ENCODE data around the gene CFAP43. TPM values are rescaled to one million over a fixed set of nuclear protein-coding genes. Genes with fewer than 3 reads are reported as not detected.

CFAP43 gene
- total and polyA plus RNA-seq, 10 of the 15 experiments (the other 5 are each of a cell fraction or from before 2014, with no cell fraction given): 0.06 to 0.14 (median 0.10) TPM; not detected in 5

DNA sequence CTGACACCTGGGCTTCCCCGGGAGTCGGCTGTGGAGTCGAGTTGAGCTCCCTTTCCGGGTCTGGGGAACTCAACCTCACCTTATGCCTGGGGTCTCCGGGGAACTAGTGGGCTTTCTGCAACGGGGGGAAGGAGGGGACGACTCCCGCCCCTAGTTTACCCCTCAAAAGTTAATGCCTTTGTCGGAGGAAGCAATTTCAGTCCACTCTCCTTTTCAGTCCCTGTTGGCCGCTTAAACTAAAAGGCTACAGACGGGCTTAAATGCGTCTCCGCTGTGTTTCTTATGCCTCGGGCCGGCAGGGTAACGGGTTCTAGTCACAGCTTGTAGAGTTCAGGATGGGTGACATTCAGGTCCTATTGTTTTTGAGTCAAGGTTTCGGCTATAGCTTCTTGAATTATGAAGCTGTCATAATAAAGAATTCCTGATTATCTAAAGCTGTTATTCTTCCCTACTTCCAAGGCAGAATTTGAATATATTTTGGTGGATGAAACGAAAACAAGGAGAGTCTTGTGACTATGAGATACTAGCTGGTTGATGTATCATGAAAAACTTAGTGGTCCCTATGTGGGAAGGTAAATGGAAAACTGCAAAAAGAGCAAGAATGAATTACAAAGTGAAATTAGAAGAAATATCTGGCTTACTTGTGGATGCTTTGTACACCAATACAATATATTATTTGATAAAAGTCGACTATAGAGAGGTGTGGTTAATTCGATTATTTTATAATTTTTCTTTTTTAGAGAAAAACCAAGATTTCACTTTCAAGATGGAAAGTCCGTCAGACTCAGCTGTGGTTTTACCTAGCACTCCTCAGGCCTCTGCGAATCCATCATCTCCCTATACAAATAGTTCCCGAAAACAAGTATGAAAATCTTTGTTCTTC lies 109.7 kb downstream of the CFAP43 start:
- Histone ChIP-seq H4K20me1 (ENCODE audit: control insufficient read depth, insufficient read depth) (no peaks in the 10 kb centered on the region), H3K36me3 (ENCODE audit: control insufficient read depth in 2 of 2, insufficient read depth in 2 of 2, low read length in 1 of 2) (no peaks in the 10 kb centered on the region), H3K27ac (ENCODE audit: control insufficient read depth, insufficient read depth) (peak overlapping the region; percentile 94), H3K79me2 (ENCODE audit: control insufficient read depth, insufficient read depth, low read length) (peaks cover 8% of the 10 kb centered on the region; the same call in 1 of the 2 replicates), H2AFZ (ENCODE audit: control insufficient read depth, low read depth, low read length) (peak overlapping the region; percentile 80), H3K27me3 (replicated peaks in 1 of 2; ENCODE audit: control insufficient read depth in 2 of 2, insufficient read depth in 2 of 2, low read length in 1 of 2) (no peaks in the 10 kb centered on the region), H3K9ac (ENCODE audit: control insufficient read depth, insufficient read depth, low read length) (peak overlapping the region; percentile 96), H3K4me3 (peak overlapping the region; percentile 98), H3K4me2 (ENCODE audit: control insufficient read depth, insufficient read depth) (peak overlapping the region; percentile 78), H3K9me3 (replicated peaks; ENCODE audit: control insufficient read depth, insufficient read depth, low read length) (no peaks in the 10 kb centered on the region), H3K4me1 (ENCODE audit: control insufficient read depth, insufficient read depth, low read length) (peaks cover 11% of the 10 kb centered on the region; the same call in 1 of the 2 replicates)
- intact Hi-C loops (cut with micrococcal nuclease; ENCODE audit: unreplicated experiment): loop anchor here (5.0 to 10.0 kb wide), 5 partner anchors 140 to 428 kb away; partner anchors contain the start of genes CFAP58, GSTO2 and STN1
- WGBS (ENCODE audit: insufficient coverage, insufficient replicate concordance, low lambda C conversion rate, missing lambda C conversion rate): 10% methylated on average over 23 of the region's 23 CpGs
- ChIA-PET POLR2A (interaction anchor here (1.0 to 4.3 kb wide), 15 partner anchors 10 to 431 kb away, joined by 3 to 36 read pairs (median 7); partner anchors contain the start of genes GSTO1 and ITPRIP), CTCF (interaction anchor here (0.7 to 9.4 kb wide), 36 partner anchors 9 to 669 kb away, joined by 3 to 151 read pairs (median 5); no protein-coding TSS in a partner anchor), RAD21 (ENCODE audit: unreplicated experiment) (interaction anchor here (0.7 to 6.2 kb wide), 32 partner anchors 9 to 345 kb away, joined by 3 to 46 read pairs (median 5); partner anchors contain the start of gene STN1), SMC1A (ENCODE audit: uncharacterized antibody, unreplicated experiment) (interaction anchor here (0.6 to 6.3 kb wide), 44 partner anchors 10 to 426 kb away, joined by 3 to 58 read pairs (median 5); partner anchors contain the start of gene SLK)
- peak; percentile 74 for FAIRE-seq
- ATAC-seq: peak; percentile 7
- DNase-seq (ENCODE audit: low read depth, low spot score): no peak
- TSS peak; percentile 85 for BruUV-seq (replicated peaks)
- in situ Hi-C loops (cut with MboI): loop anchor here (5.0 kb wide), 1 partner anchor 155 kb away; the partner anchor contains the start of gene SLK
- TF ChIP-seq, protein P1, sequence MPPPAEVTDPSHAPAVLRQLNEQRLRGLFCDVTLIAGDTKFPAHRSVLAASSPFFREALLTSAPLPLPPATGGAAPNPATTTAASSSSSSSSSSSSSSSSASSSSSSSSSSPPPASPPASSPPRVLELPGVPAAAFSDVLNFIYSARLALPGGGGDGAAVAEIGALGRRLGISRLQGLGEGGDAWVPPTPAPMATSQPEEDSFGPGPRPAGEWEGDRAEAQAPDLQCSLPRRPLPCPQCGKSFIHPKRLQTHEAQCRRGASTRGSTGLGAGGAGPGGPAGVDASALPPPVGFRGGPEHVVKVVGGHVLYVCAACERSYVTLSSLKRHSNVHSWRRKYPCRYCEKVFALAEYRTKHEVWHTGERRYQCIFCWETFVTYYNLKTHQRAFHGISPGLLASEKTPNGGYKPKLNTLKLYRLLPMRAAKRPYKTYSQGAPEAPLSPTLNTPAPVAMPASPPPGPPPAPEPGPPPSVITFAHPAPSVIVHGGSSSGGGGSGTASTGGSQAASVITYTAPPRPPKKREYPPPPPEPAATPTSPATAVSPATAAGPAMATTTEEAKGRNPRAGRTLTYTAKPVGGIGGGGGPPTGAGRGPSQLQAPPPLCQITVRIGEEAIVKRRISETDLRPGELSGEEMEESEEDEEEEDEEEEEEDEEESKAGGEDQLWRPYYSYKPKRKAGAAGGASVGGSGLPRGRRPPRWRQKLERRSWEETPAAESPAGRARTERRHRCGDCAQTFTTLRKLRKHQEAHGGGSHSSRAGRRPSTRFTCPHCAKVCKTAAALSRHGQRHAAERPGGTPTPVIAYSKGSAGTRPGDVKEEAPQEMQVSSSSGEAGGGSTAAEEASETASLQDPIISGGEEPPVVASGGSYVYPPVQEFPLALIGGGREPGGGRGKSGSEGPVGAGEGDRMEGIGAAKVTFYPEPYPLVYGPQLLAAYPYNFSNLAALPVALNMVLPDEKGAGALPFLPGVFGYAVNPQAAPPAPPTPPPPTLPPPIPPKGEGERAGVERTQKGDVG (CRISPR knock-in tag; IDR thresholded peaks at IDR 0.05): no peak
- no peak for TF ChIP-seq YBX1 (IDR thresholded peaks at IDR 0.05)
- TF ChIP-seq, protein P2, sequence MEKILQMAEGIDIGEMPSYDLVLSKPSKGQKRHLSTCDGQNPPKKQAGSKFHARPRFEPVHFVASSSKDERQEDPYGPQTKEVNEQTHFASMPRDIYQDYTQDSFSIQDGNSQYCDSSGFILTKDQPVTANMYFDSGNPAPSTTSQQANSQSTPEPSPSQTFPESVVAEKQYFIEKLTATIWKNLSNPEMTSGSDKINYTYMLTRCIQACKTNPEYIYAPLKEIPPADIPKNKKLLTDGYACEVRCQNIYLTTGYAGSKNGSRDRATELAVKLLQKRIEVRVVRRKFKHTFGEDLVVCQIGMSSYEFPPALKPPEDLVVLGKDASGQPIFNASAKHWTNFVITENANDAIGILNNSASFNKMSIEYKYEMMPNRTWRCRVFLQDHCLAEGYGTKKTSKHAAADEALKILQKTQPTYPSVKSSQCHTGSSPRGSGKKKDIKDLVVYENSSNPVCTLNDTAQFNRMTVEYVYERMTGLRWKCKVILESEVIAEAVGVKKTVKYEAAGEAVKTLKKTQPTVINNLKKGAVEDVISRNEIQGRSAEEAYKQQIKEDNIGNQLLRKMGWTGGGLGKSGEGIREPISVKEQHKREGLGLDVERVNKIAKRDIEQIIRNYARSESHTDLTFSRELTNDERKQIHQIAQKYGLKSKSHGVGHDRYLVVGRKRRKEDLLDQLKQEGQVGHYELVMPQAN (conservative IDR thresholded peaks at IDR 0.05): peak; percentile 75
- TF ChIP-seq SIN3A (IDR thresholded peaks at IDR 0.05; ENCODE audit: low read depth, low read length): peak; percentile 88; the same call in 1 of the 2 replicates
- TF ChIP-seq CHD4 (IDR thresholded peaks at IDR 0.05): no peak
- TF ChIP-seq, protein P3, sequence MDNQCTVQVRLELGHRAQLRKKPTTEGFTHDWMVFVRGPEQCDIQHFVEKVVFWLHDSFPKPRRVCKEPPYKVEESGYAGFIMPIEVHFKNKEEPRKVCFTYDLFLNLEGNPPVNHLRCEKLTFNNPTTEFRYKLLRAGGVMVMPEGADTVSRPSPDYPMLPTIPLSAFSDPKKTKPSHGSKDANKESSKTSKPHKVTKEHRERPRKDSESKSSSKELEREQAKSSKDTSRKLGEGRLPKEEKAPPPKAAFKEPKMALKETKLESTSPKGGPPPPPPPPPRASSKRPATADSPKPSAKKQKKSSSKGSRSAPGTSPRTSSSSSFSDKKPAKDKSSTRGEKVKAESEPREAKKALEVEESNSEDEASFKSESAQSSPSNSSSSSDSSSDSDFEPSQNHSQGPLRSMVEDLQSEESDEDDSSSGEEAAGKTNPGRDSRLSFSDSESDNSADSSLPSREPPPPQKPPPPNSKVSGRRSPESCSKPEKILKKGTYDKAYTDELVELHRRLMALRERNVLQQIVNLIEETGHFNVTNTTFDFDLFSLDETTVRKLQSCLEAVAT (IDR thresholded peaks at IDR 0.05): peak; percentile 15
- no peak for TF ChIP-seq MEF2B (IDR thresholded peaks at IDR 0.05; ENCODE audit: partially characterized antibody, poor library complexity, severe bottlenecking)
- no peak for TF ChIP-seq MTA3 (IDR thresholded peaks at IDR 0.05; ENCODE audit: borderline replicate concordance, low read length)
- TF ChIP-seq BCL11A (IDR thresholded peaks at IDR 0.05; ENCODE audit: low read depth, low read length): no peak
- TF ChIP-seq FOS (IDR thresholded peaks at IDR 0.05; ENCODE audit: borderline replicate concordance, extremely low read depth, insufficient read length): no peak
- no peak; the same call in 1 of the 2 replicates for TF ChIP-seq POLR2AphosphoS2 (IDR thresholded peaks at IDR 0.05; ENCODE audit: low read depth, low read length)

Measured in GM12878 (cell line).